SK-N-SH treated with all-trans-retinoic acid at 6 μM for 48 hours (cell line): ENCODE measurements around the gene ISLR2.

Experiments used
- ATAC-seq: fragments of 200-7000 bp; cut with Tn5 transposase; 3 replicates; pipeline ENCODE4 v1.9.1; 2020; ENCODE audit warnings: mild to moderate bottlenecking, moderate library complexity
- ARNTL ChIP-seq: fragments of 450-650 bp; formaldehyde crosslinking; IDR thresholded peaks from 2 replicates; pipeline ENCODE4 v1.5.0; 2020; ENCODE audit warnings: low read depth, mild to moderate bottlenecking, moderate library complexity, borderline replicate concordance
- BACH2 ChIP-seq: fragments of 250-450 bp; sonication (Bioruptor Pico); IDR thresholded peaks from 2 replicates; pipeline ENCODE4 v1.9.0; 2021; ENCODE audit warnings: mild to moderate bottlenecking, borderline replicate concordance
- CSDC2 ChIP-seq: fragments of 250-450 bp; sonication (Bioruptor Pico); IDR thresholded peaks from 2 replicates; pipeline ENCODE4 v1.5.0; 2020; ENCODE audit warnings: mild to moderate bottlenecking, moderate library complexity
- GLIS3 ChIP-seq: fragments of 250-450 bp; sonication (Bioruptor Pico); IDR thresholded peaks from 2 replicates; pipeline ENCODE4 v1.5.0; 2020; ENCODE audit warnings: mild to moderate bottlenecking, moderate library complexity
- ISL1 ChIP-seq: fragments of 250-450 bp; sonication (Bioruptor Pico); IDR thresholded peaks from 2 replicates; pipeline ENCODE4 v2.1.2; 2022; ENCODE audit warnings: mild to moderate bottlenecking, moderate library complexity
- PATZ1 ChIP-seq: fragments of 250-450 bp; sonication (Bioruptor Pico); IDR thresholded peaks from 2 replicates; pipeline ENCODE4 v1.8.0; 2020; ENCODE audit warnings: mild to moderate bottlenecking, moderate library complexity, borderline replicate concordance
- POU6F1 ChIP-seq: fragments of 250-450 bp; sonication (Bioruptor Pico); IDR thresholded peaks from 2 replicates; pipeline ENCODE4 v1.8.0; 2021; ENCODE audit warnings: low read depth, mild to moderate bottlenecking, moderate library complexity, borderline replicate concordance
- PPARA ChIP-seq: fragments of 250-450 bp; sonication (Bioruptor Pico); IDR thresholded peaks from 2 replicates; pipeline ENCODE4 v1.5.0; 2020; ENCODE audit warnings: mild to moderate bottlenecking, borderline replicate concordance
- TCF4 ChIP-seq: fragments of 250-450 bp; sonication (Bioruptor Pico); IDR thresholded peaks from 2 replicates; pipeline ENCODE4 v1.8.0; 2021; ENCODE audit warnings: mild to moderate bottlenecking, moderate library complexity, borderline replicate concordance
- ZC3H10 ChIP-seq: fragments of 250-450 bp; sonication (Bioruptor Pico); IDR thresholded peaks from 2 replicates; pipeline ENCODE4 v1.5.1; 2021; ENCODE audit warnings: mild to moderate bottlenecking, moderate library complexity
- ZFP3 ChIP-seq: fragments of 250-450 bp; sonication (Bioruptor Pico); IDR thresholded peaks from 2 replicates; pipeline ENCODE4 v1.5.0; 2020; ENCODE audit warnings: mild to moderate bottlenecking, moderate library complexity
- ZFP30 ChIP-seq: fragments of 450-650 bp; formaldehyde crosslinking; IDR thresholded peaks from 2 replicates; pipeline ENCODE4 v1.5.0; 2022; ENCODE audit warnings: mild to moderate bottlenecking, moderate library complexity
- ZNF565 ChIP-seq: fragments of 450-650 bp; formaldehyde crosslinking; conservative IDR thresholded peaks from 2 replicates; pipeline ENCODE4 v1.5.0; 2020; ENCODE audit warnings: low read depth, mild to moderate bottlenecking, moderate library complexity
- ZNF70 ChIP-seq: fragments of 450-650 bp; formaldehyde crosslinking; IDR thresholded peaks from 2 replicates; pipeline ENCODE4 v1.5.0; 2020; ENCODE audit warnings: mild to moderate bottlenecking, moderate library complexity
- TF ChIP-seq, protein P1 (sequence below): fragments of 250-450 bp; sonication (Bioruptor Pico); IDR thresholded peaks from 2 replicates; pipeline ENCODE4 v1.5.0; 2020; ENCODE audit warnings: mild to moderate bottlenecking, moderate library complexity
- TF ChIP-seq, protein P2 (sequence below): fragments of 250-450 bp; sonication (Bioruptor Pico); IDR thresholded peaks from 2 replicates; pipeline ENCODE4 v1.5.1; 2020; ENCODE audit warnings: low read depth, mild to moderate bottlenecking, moderate library complexity

Gene ISLR2

GRCh38 chr15:74174219-74174957 is 44.0 kb downstream of the ISLR2 start (continued):
- TF ChIP-seq, protein P1, sequence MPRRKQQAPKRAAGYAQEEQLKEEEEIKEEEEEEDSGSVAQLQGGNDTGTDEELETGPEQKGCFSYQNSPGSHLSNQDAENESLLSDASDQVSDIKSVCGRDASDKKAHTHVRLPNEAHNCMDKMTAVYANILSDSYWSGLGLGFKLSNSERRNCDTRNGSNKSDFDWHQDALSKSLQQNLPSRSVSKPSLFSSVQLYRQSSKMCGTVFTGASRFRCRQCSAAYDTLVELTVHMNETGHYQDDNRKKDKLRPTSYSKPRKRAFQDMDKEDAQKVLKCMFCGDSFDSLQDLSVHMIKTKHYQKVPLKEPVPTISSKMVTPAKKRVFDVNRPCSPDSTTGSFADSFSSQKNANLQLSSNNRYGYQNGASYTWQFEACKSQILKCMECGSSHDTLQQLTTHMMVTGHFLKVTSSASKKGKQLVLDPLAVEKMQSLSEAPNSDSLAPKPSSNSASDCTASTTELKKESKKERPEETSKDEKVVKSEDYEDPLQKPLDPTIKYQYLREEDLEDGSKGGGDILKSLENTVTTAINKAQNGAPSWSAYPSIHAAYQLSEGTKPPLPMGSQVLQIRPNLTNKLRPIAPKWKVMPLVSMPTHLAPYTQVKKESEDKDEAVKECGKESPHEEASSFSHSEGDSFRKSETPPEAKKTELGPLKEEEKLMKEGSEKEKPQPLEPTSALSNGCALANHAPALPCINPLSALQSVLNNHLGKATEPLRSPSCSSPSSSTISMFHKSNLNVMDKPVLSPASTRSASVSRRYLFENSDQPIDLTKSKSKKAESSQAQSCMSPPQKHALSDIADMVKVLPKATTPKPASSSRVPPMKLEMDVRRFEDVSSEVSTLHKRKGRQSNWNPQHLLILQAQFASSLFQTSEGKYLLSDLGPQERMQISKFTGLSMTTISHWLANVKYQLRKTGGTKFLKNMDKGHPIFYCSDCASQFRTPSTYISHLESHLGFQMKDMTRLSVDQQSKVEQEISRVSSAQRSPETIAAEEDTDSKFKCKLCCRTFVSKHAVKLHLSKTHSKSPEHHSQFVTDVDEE (CRISPR knock-in tag): no peak

GRCh38 chr15:74174958-74175253 is 44.5 kb downstream of the ISLR2 start:
- no peak for ATAC-seq

DNA sequence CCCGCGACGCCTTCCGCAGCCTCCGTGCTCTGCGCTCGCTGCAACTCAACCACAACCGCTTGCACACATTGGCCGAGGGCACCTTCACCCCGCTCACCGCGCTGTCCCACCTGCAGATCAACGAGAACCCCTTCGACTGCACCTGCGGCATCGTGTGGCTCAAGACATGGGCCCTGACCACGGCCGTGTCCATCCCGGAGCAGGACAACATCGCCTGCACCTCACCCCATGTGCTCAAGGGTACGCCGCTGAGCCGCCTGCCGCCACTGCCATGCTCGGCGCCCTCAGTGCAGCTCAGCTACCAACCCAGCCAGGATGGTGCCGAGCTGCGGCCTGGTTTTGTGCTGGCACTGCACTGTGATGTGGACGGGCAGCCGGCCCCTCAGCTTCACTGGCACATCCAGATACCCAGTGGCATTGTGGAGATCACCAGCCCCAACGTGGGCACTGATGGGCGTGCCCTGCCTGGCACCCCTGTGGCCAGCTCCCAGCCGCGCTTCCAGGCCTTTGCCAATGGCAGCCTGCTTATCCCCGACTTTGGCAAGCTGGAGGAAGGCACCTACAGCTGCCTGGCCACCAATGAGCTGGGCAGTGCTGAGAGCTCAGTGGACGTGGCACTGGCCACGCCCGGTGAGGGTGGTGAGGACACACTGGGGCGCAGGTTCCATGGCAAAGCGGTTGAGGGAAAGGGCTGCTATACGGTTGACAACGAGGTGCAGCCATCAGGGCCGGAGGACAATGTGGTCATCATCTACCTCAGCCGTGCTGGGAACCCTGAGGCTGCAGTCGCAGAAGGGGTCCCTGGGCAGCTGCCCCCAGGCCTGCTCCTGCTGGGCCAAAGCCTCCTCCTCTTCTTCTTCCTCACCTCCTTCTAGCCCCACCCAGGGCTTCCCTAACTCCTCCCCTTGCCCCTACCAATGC is 45.1 kb downstream of the ISLR2 start:
- ATAC-seq: no peak
- no peak for TF ChIP-seq ZFP3 (CRISPR knock-in tag)
- no peak for TF ChIP-seq ZNF565 (CRISPR knock-in tag)
- no peak for TF ChIP-seq GLIS3 (CRISPR knock-in tag)
- no peak for TF ChIP-seq PPARA (CRISPR knock-in tag)
- no peak for TF ChIP-seq TCF4 (CRISPR knock-in tag)
- TF ChIP-seq, protein P2, sequence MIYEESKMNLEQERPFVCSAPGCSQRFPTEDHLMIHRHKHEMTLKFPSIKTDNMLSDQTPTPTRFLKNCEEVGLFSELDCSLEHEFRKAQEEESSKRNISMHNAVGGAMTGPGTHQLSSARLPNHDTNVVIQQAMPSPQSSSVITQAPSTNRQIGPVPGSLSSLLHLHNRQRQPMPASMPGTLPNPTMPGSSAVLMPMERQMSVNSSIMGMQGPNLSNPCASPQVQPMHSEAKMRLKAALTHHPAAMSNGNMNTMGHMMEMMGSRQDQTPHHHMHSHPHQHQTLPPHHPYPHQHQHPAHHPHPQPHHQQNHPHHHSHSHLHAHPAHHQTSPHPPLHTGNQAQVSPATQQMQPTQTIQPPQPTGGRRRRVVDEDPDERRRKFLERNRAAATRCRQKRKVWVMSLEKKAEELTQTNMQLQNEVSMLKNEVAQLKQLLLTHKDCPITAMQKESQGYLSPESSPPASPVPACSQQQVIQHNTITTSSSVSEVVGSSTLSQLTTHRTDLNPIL (CRISPR knock-in tag): no peak
- no peak for TF ChIP-seq ARNTL
- TF ChIP-seq BACH2 (CRISPR knock-in tag): no peak
- TF ChIP-seq ZNF70: no peak
- TF ChIP-seq ZC3H10 (CRISPR knock-in tag): no peak
- no peak for TF ChIP-seq CSDC2 (CRISPR knock-in tag)
- no peak for TF ChIP-seq ZFP30 (CRISPR knock-in tag)
- TF ChIP-seq ISL1: no peak
- TF ChIP-seq, protein P1 (CRISPR knock-in tag): no peak

More at GRCh38 chr15:74174958-74175253, 44.5 kb downstream of the ISLR2 start:
- no peak for TF ChIP-seq TCF4 (CRISPR knock-in tag)
- no peak for TF ChIP-seq ISL1
- TF ChIP-seq PATZ1 (CRISPR knock-in tag): no peak
- TF ChIP-seq POU6F1 (CRISPR knock-in tag): no peak
